GM12872 (cell line): ENCODE data around the gene ATF6.

Experiments
- CTCF ChIP-seq: IDR thresholded peaks from 3 replicates; pipeline ENCODE4 v1.5.1; 2011; ENCODE audit warnings: low read depth, mild to moderate bottlenecking, low read length, moderate library complexity; ENCODE audit not compliant: insufficient read depth

ATF6 gene

GRCh38 chr1:161722406-161722805, 43.7 kb upstream of the ATF6 start:
- TF ChIP-seq CTCF, result no peak

DNA sequence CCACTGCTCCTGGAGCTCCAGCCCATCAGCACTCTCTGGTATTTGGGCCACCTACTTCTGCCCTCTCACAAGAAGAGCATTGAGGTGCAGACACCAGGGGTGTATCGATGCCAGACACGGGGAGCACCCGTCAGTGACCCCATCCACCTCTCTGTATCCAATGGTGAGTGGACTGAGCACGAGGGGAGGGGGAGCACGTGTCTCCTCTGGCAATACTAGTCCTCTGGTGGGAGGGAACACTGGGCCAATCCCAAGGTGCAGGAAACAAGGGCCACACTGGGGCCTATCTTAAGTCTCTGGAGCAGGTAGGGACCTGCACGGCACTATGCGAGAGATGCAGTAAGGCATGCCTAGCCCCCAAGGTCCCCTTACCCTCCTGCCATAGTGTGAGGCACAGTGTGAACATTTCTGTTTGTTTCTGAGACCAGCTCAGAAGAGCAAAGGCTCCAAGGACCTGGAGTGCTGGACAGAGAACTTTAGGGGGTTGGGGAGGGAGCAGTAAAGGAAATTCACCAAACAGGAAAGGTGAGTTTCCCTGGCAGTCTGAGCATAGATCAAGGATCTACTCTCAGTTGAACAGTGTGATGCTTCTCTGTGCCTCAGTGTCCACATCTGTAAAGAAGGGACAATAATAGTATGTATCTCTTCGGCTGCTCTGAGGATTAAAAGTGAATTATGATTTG, 42.5 kb upstream of the ATF6 start:
- TF ChIP-seq CTCF, result no peak

DNA sequence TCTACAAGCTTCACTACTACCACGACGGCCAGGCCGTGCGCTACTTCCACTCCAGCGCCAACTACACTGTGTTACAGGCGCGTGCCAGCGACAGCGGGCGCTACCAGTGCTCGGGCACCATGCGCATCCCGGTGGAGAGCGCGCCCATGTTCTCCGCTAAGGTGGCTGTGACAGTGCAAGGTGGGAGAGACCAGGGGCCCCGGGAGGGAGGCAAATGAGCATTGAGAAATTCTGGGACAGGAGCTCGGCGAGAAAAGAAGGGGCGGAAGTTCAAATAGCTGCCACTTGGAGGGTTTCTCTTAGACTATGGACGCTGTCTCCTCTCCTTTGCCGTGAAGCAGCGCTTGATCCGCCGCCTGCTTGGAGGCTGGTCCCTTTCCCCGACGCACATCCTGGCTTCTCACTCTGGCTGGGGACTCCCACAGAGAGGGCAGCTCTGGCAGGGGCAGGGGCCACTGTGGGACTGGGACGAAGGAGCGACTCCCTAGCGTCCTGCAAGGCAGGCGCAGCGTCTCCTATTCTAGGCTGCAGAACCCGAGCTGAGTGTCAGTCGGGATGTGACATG, 40.1 kb upstream of the ATF6 start:
- no peak for TF ChIP-seq CTCF

- 0 out of 3 replicates have a peak, but pooled peaks have one; percentile 11 for TF ChIP-seq CTCF
Measured at GRCh38 chr1:161726473-161727255, 39.5 kb upstream of the ATF6 start.

DNA sequence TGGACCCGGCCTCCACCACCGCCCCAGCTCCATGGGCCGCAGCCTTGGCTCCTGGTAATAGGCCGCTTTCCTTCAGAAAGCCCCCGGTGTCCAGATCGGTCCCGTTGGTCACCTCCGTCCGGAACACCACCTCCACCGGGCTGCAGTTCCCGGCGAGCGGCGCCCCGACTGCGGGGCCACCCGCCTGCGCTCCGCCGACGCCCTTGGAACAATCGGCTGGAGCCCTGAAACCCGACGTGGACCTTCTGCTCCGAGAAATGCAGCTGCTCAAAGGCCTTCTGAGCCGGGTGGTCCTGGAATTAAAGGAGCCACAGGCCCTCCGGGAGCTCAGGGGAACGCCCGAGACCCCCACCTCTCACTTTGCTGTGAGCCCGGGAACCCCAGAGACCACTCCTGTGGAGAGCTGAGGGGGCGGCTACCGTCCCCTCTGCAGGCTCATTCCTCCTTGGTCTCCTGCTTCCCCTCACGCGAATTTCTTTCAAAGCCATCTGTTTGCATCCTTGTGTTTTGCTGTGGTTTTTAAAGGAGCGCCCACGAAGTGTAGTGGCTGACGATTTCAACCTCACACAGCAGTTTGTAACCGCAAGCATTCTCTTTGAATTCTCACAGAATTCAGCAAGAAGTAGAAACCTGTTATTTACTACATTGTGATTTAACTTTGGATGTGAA, 38.7 kb upstream of the ATF6 start:
- no peak for TF ChIP-seq CTCF

DNA sequence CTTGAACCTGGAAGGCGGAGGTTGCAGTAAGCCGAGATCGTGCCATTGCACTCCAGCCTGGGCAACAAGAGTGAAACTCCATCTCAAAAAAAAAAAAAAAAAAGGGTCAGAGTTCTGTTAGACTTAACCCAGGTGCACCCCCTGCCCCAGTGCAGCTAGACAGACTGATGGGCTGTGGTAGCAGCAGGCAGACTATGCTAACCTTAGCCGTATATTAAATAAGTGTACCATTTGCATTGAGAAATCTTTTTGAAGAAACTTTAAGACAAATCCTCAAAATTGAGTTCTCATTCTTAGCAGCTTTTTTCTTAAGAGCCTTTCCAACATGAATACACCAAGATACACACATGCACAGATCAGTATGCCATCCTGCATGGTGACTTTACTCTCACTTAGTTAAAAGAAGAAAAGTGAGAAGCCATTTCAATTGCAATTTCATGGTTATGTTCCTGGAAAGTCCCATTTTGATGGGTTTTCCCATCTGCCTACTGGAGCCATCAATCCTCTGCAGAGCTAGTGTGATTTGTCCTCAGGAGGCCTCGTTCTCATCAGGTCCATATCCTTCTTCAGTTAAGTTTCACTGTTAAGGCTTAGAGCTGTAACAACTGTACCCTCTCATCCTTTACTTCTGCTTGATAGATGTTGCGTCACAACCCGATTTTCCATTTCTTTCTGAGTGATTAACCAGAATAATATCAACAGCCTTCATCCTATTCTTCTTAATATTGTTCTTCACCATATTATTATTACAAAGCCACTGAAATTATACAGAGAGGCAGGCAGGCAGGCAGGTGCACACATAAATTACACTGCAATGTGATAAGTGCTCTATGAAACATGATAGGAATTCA, 37.5 kb upstream of the ATF6 start:
- TF ChIP-seq CTCF, result no peak

- TF ChIP-seq CTCF, result no peak
Measured at GRCh38 chr1:161730050-161730564, 36.0 kb upstream of the ATF6 start.
